ENCODE data around the gene LRP8. TPM values are rescaled to one million over a fixed set of nuclear protein-coding genes. Genes with fewer than 3 reads are reported as not detected.

LRP8 gene
- total and polyA plus RNA-seq, 8 donors, result 0.58 to 26.8 (median 2.3) TPM

- WGBS, 5 donors, result 83 to 97% (median 93%) methylated on average over 1 of the region's 1 CpG
- H3K4me1 ChIP-seq, result no peaks in the 10 kb centered on the region
Measured at GRCh38 chr1:53338423-53338822, 10.6 kb upstream of the LRP8 start.

GRCh38 chr1:53337499-53337898, 9.6 kb upstream of the LRP8 start:
- WGBS, 5 donors, result 90 to 98% (median 94%) methylated on average over 5 of the region's 5 CpGs
- Histone ChIP-seq H3K4me1 (no peaks in the 10 kb centered on the region), H3K27ac (no peak overlapping the region), H3K27me3 (peaks cover 0 to 30% (median 0%) of the 10 kb centered on the region in 3 donors), H3K9me3 (no peaks in the 10 kb centered on the region), H3K36me3 (no peaks in the 10 kb centered on the region), H3K4me3 (no peak overlapping the region)
- intact Hi-C loops (cut with DNase I; ENCODE audit: low total_unique reads), result no loop called here
- DNase-seq, result peak in 1 of 2 donors; percentile 17
- TF ChIP-seq POLR2A (IDR thresholded peaks at IDR 0.05) (no peak), EP300 (IDR thresholded peaks at IDR 0.05) (no peak), CTCF (IDR thresholded peaks at IDR 0.05) (no peak), POLR2AphosphoS5 (IDR thresholded peaks at IDR 0.05) (no peak)

More at GRCh38 chr1:53338423-53338822, 10.6 kb upstream of the LRP8 start:
- Histone ChIP-seq H3K4me3 (no peak overlapping the region), H3K27me3 (peaks cover 0 to 30% (median 0%) of the 10 kb centered on the region in 3 donors), H3K9me3 (no peaks in the 10 kb centered on the region), H3K36me3 (no peaks in the 10 kb centered on the region), H3K27ac (no peak overlapping the region)
- DNase-seq, result no peak
- TF ChIP-seq POLR2A (IDR thresholded peaks at IDR 0.05) (no peak), EP300 (IDR thresholded peaks at IDR 0.05) (no peak), POLR2AphosphoS5 (IDR thresholded peaks at IDR 0.05) (no peak), CTCF (IDR thresholded peaks at IDR 0.05) (no peak)
- intact Hi-C loops (cut with DNase I; ENCODE audit: low total_unique reads), result no loop called here

DNA sequence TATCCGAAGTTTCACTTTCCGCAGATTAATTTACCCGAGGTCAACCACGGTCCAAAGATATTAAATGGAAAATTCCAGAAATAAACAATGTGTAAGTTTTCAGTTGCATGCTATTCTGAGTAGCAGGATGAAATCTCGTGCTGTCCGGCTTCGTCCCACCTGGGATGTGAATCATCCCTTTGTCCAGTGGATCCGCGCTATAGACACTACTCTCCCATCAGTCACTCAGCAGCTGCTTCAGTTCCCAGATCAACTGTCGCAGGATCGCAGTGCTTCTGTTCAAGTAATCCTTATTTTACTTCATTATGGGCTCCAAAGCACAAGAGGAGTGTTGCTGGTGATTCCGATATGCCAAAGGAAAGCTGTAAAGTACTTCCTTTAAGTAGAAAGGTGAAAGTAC, 8.3 kb upstream of the LRP8 start:
- no peak overlapping the region for H3K27ac ChIP-seq
- intact Hi-C loops (cut with DNase I; ENCODE audit: low total_unique reads), result no loop called here
- TF ChIP-seq POLR2AphosphoS5 (IDR thresholded peaks at IDR 0.05) (no peak), POLR2A (IDR thresholded peaks at IDR 0.05) (no peak), CTCF (IDR thresholded peaks at IDR 0.05) (no peak), EP300 (IDR thresholded peaks at IDR 0.05) (no peak)
- H3K27me3 ChIP-seq, result peaks cover 0 to 20% (median 0%) of the 10 kb centered on the region in 3 donors
- no peaks in the 10 kb centered on the region for H3K9me3 ChIP-seq
- no peaks in the 10 kb centered on the region for H3K36me3 ChIP-seq
- WGBS, 5 donors, result 73 to 83% (median 78%) methylated on average over 12 of the region's 12 CpGs
- DNase-seq, result no peak
- no peak overlapping the region for H3K4me3 ChIP-seq
- no peaks in the 10 kb centered on the region for H3K4me1 ChIP-seq

DNA sequence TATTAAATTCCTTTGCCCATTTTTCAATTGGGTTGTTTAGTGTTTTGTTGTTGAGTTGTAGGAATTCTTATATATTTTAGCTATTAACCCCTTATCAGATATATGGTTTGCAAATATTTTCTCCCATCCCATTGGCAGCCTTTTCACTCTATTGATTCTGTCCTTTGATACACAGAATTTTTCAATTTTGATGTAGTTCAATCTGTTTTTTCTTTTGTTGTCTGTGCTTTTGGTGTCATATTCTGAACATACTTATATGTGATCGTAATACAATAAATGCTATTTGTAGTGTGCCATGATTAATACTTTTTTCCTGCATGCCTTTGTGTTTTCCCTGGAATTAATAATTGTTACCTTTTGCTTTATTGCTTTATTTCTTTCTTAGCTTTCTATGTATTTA, 7.8 kb upstream of the LRP8 start:
- Histone ChIP-seq H3K4me1 (no peaks in the 10 kb centered on the region), H3K9me3 (no peaks in the 10 kb centered on the region), H3K27me3 (peaks cover 0 to 20% (median 0%) of the 10 kb centered on the region in 3 donors), H3K4me3 (no peak overlapping the region), H3K36me3 (no peaks in the 10 kb centered on the region), H3K27ac (no peak overlapping the region)
- WGBS, 5 donors, result 77 to 94% (median 86%) methylated on average over 1 of the region's 1 CpG
- DNase-seq, result no peak
- intact Hi-C loops (cut with DNase I; ENCODE audit: low total_unique reads), result no loop called here
- no peak for TF ChIP-seq POLR2A (IDR thresholded peaks at IDR 0.05)
- TF ChIP-seq CTCF (IDR thresholded peaks at IDR 0.05), result no peak
- TF ChIP-seq EP300 (IDR thresholded peaks at IDR 0.05), result no peak
- TF ChIP-seq POLR2AphosphoS5 (IDR thresholded peaks at IDR 0.05), result no peak

Measured in stomach (tissue), 9 donors.